A549 (cell line): ENCODE measurements around the gene TMEM132D.

ENCODE experiments used
- FOSL2 ChIP-seq, 2 experiments: fragments of 450-650 bp in 1 of 2; fragments of >200 bp in 1 of 2; sonication (Bioruptor Twin) in 1 of 2; formaldehyde crosslinking; IDR thresholded peaks; 2 replicates each; pipeline versions ENCODE4 v1.5.0 to v1.6.1; 2016 to 2020; ENCODE audit warnings: mild to moderate bottlenecking in 1 of 2, moderate library complexity in 1 of 2
- NFE2L2 ChIP-seq: fragments of 150-350 bp; conservative IDR thresholded peaks from 2 replicates; pipeline ENCODE4 v1.6.1; 2014; ENCODE audit warnings: low read length
- NPAS2 ChIP-seq: fragments of 250-450 bp; sonication (Bioruptor Pico); IDR thresholded peaks from 2 replicates; pipeline ENCODE4 v1.8.0; 2022; ENCODE audit warnings: mild to moderate bottlenecking, moderate library complexity, borderline replicate concordance
- POLR2A ChIP-seq: IDR thresholded peaks from 2 replicates; pipeline ENCODE4 v1.6.1; 2012; ENCODE audit warnings: mild to moderate bottlenecking, low read length
- RAD21 ChIP-seq, 2 experiments: fragments of >200 bp in 1 of 2; sonication (Bioruptor Twin) in 1 of 2; formaldehyde crosslinking in 1 of 2; IDR thresholded peaks in 1 of 2; conservative IDR thresholded peaks in 1 of 2; 2 replicates in 1 of 2; 3 replicates in 1 of 2; pipeline ENCODE4 v1.6.1; 2012 to 2018; ENCODE audit warnings: inconsistent platforms in 1 of 2
- TF ChIP-seq, protein P1 (sequence below): fragments of 200-600 bp; sonication (generic); IDR thresholded peaks from 2 replicates; pipeline ENCODE4 v1.6.1; 2016; ENCODE audit warnings: antibody characterized with exemption, mild to moderate bottlenecking, moderate library complexity
- TF ChIP-seq, protein P2 (sequence below): fragments of >200 bp; sonication (Bioruptor Twin); formaldehyde crosslinking; IDR thresholded peaks from 3 replicates; pipeline ENCODE4 v1.5.1; 2016
- TF ChIP-seq, protein P3 (sequence below): fragments of 150-350 bp; IDR thresholded peaks from 2 replicates; pipeline ENCODE4 v1.6.1; 2014; ENCODE audit warnings: low read depth, mild to moderate bottlenecking, low read length
- TF ChIP-seq, protein P4 (sequence below): fragments of 450-650 bp; IDR thresholded peaks from 2 replicates; pipeline ENCODE4 v1.6.1; 2014; ENCODE audit warnings: antibody characterized with exemption

DNA sequence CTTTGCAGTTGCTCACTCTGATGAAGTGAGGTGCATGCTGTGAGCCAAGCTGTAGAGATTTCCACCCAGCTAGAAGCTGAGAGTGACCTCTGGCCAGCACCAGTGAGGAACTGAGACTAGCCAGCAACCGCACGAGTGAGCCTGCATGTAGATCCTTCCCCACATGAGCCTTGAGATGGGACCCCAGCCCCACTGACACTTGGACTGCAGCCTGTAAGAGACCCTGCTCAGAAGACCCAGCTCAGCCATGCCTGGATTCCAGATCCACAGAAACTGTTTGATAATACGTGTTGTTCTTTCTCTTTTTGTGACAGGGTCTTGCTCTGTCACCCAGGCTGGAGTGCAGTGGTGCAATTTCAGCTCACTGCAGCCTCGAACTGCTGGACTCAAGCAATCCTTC is 821.4 kb downstream of the TMEM132D start:
- TF ChIP-seq POLR2A: no peak
- TF ChIP-seq, protein P1, sequence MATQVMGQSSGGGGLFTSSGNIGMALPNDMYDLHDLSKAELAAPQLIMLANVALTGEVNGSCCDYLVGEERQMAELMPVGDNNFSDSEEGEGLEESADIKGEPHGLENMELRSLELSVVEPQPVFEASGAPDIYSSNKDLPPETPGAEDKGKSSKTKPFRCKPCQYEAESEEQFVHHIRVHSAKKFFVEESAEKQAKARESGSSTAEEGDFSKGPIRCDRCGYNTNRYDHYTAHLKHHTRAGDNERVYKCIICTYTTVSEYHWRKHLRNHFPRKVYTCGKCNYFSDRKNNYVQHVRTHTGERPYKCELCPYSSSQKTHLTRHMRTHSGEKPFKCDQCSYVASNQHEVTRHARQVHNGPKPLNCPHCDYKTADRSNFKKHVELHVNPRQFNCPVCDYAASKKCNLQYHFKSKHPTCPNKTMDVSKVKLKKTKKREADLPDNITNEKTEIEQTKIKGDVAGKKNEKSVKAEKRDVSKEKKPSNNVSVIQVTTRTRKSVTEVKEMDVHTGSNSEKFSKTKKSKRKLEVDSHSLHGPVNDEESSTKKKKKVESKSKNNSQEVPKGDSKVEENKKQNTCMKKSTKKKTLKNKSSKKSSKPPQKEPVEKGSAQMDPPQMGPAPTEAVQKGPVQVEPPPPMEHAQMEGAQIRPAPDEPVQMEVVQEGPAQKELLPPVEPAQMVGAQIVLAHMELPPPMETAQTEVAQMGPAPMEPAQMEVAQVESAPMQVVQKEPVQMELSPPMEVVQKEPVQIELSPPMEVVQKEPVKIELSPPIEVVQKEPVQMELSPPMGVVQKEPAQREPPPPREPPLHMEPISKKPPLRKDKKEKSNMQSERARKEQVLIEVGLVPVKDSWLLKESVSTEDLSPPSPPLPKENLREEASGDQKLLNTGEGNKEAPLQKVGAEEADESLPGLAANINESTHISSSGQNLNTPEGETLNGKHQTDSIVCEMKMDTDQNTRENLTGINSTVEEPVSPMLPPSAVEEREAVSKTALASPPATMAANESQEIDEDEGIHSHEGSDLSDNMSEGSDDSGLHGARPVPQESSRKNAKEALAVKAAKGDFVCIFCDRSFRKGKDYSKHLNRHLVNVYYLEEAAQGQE: no peak
- TF ChIP-seq, protein P2, sequence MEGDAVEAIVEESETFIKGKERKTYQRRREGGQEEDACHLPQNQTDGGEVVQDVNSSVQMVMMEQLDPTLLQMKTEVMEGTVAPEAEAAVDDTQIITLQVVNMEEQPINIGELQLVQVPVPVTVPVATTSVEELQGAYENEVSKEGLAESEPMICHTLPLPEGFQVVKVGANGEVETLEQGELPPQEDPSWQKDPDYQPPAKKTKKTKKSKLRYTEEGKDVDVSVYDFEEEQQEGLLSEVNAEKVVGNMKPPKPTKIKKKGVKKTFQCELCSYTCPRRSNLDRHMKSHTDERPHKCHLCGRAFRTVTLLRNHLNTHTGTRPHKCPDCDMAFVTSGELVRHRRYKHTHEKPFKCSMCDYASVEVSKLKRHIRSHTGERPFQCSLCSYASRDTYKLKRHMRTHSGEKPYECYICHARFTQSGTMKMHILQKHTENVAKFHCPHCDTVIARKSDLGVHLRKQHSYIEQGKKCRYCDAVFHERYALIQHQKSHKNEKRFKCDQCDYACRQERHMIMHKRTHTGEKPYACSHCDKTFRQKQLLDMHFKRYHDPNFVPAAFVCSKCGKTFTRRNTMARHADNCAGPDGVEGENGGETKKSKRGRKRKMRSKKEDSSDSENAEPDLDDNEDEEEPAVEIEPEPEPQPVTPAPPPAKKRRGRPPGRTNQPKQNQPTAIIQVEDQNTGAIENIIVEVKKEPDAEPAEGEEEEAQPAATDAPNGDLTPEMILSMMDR: no peak
- TF ChIP-seq RAD21 (conservative IDR thresholded peaks at IDR 0.05 in 1 of 2, IDR thresholded peaks at IDR 0.05 in 1 of 2): no peak
- TF ChIP-seq NFE2L2: no peak
- TF ChIP-seq FOSL2 (IDR thresholded peaks at IDR 0.05): no peak
- TF ChIP-seq FOSL2 (CRISPR knock-in tag; IDR thresholded peaks at IDR 0.05): no peak
- TF ChIP-seq, protein P3, sequence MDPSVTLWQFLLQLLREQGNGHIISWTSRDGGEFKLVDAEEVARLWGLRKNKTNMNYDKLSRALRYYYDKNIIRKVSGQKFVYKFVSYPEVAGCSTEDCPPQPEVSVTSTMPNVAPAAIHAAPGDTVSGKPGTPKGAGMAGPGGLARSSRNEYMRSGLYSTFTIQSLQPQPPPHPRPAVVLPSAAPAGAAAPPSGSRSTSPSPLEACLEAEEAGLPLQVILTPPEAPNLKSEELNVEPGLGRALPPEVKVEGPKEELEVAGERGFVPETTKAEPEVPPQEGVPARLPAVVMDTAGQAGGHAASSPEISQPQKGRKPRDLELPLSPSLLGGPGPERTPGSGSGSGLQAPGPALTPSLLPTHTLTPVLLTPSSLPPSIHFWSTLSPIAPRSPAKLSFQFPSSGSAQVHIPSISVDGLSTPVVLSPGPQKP: no peak
- TF ChIP-seq, protein P4, sequence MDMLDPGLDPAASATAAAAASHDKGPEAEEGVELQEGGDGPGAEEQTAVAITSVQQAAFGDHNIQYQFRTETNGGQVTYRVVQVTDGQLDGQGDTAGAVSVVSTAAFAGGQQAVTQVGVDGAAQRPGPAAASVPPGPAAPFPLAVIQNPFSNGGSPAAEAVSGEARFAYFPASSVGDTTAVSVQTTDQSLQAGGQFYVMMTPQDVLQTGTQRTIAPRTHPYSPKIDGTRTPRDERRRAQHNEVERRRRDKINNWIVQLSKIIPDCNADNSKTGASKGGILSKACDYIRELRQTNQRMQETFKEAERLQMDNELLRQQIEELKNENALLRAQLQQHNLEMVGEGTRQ: no peak
- no peak for TF ChIP-seq NPAS2
